K562 (cell line): Measurements from ENCODE around the gene SLC26A2. TPM values are rescaled to one million over a fixed set of nuclear protein-coding genes. Genes with fewer than 3 reads are reported as not detected.

Experiments
- ATAC-seq: fragments of 200-7000 bp; cut with Tn5 transposase; 3 replicates; pipeline ENCODE4 v1.9.1; 2020; ENCODE audit warnings: moderate library complexity
- BruUV-seq: library from RNA; stranded (reverse); fragments of 400-500 nt; replicated peaks from 2 replicates; lab custom pipeline; 2021; lab: Mats Ljungman, UMichigan
- CTCF ChIA-PET: fragments of 300-600 bp; formaldehyde crosslinking; extraction: SDS; loops from one replicate; lab custom pipeline; 2021; ENCODE audit warnings: low intra/inter-chr PET ratio; lab: Yijun Ruan, JAX
- POLR2A ChIA-PET: fragments of 300-600, 350-650 bp; sonication (Branson Sonifier 250); formaldehyde crosslinking; extraction: SDS; loops from one replicate; lab custom pipeline; 2021; ENCODE audit warnings: antibody characterized with exemption, inconsistent platforms; lab: Yijun Ruan, JAX
- DNase-seq, 4 experiments: peaks; one replicate each; pipeline versions ENCODE4 v3.0.0 to v3.0.0-alpha.2; 2011 to 2018; ENCODE audit warnings: low spot score in 3 of 4, mixed read lengths in 3 of 4; ENCODE audit errors: extremely low read depth in 1 of 4
- FAIRE-seq: peaks from 2 replicates; lab custom pipeline; 2011; peaks lifted over from hg19 to GRCh38; lab: Jason Lieb, UNC
- H2AFZ ChIP-seq: 2 replicates; pipeline ENCODE4 v1.6.0; 2011; ENCODE audit warnings: low read depth, low read length, control low read depth, inconsistent platforms
- H3K27ac ChIP-seq: fragments of 200-600 bp; 3 replicates; pipeline ENCODE4 v1.8.0; 2011; ENCODE audit warnings: low read depth, mild to moderate bottlenecking, control low read depth, inconsistent platforms, low read length, moderate library complexity, mixed read lengths; ENCODE audit errors: extremely low read depth
- H3K27me3 ChIP-seq, 2 experiments: fragments of 300-600 bp in 1 of 2; 2 replicates in 1 of 2; 3 replicates in 1 of 2; pipeline versions ENCODE4 v1.6.0 to v1.8.0; 2011; ENCODE audit warnings: inconsistent platforms in 2 of 2, low read length in 2 of 2, mild to moderate bottlenecking in 1 of 2, mixed read lengths in 1 of 2, moderate library complexity in 1 of 2; ENCODE audit not compliant: control insufficient read depth in 2 of 2, insufficient read depth in 2 of 2
- H3K36me3 ChIP-seq: fragments of 300-600 bp; 3 replicates; pipeline ENCODE4 v1.8.0; 2011; ENCODE audit warnings: mild to moderate bottlenecking, low read length, inconsistent platforms; ENCODE audit not compliant: control insufficient read depth, insufficient read depth
- H3K4me1 ChIP-seq, 2 experiments: fragments of 200-600 bp in 1 of 2; replicated peaks in 1 of 2; 2 replicates in 1 of 2; 3 replicates in 1 of 2; pipeline versions ENCODE4 v1.5.1 to v1.8.0; 2011; ENCODE audit warnings: inconsistent platforms in 2 of 2, low read length in 2 of 2, mild to moderate bottlenecking in 1 of 2, mixed read lengths in 1 of 2, moderate library complexity in 1 of 2; ENCODE audit not compliant: control insufficient read depth in 2 of 2, insufficient read depth in 2 of 2
- H3K4me2 ChIP-seq: 2 replicates; pipeline ENCODE4 v1.6.1; 2011; ENCODE audit warnings: low read length, control low read depth, inconsistent platforms, mixed read lengths; ENCODE audit not compliant: insufficient read depth
- H3K4me3 ChIP-seq: fragments of 200-600 bp; sonication (generic), shearing (Covaris generic); 2 replicates; pipeline ENCODE4 v1.5.1; 2016; ENCODE audit warnings: control low read depth, inconsistent platforms
- H3K79me2 ChIP-seq: fragments of 200-600 bp; 3 replicates; pipeline ENCODE4 v1.8.0; 2011; ENCODE audit warnings: low read length, inconsistent platforms; ENCODE audit not compliant: control insufficient read depth, insufficient read depth
- H3K9ac ChIP-seq, 2 experiments: 2 replicates each; pipeline versions ENCODE4 v1.6.0 to v1.6.1; 2011; ENCODE audit warnings: low read depth in 2 of 2, low read length in 2 of 2, control low read depth in 1 of 2, inconsistent platforms in 1 of 2, mild to moderate bottlenecking in 1 of 2, mixed read lengths in 1 of 2; ENCODE audit not compliant: insufficient read depth in 1 of 2
- H3K9me1 ChIP-seq: one replicate; pipeline ENCODE4 v1.6.0; 2011; ENCODE audit warnings: inconsistent platforms, mild to moderate bottlenecking, low read length, moderate library complexity; ENCODE audit not compliant: control insufficient read depth, insufficient read depth
- H3K9me3 ChIP-seq: replicated peaks from 2 replicates; pipeline ENCODE4 v1.5.1; 2011; ENCODE audit warnings: low read depth, low read length, inconsistent platforms; ENCODE audit not compliant: control insufficient read depth, insufficient read depth
- H4K20me1 ChIP-seq: replicated peaks from 2 replicates; pipeline ENCODE4 v1.6.1; 2011; ENCODE audit warnings: low read length, inconsistent platforms, mixed read lengths; ENCODE audit not compliant: control insufficient read depth, insufficient read depth
- C11orf30 ChIP-seq: fragments of 450-650 bp; IDR thresholded peaks from 2 replicates; pipeline ENCODE4 v1.6.1; 2016; ENCODE audit warnings: low read depth, mild to moderate bottlenecking
- CHAMP1 ChIP-seq: fragments of 450-650 bp; IDR thresholded peaks from 2 replicates; pipeline ENCODE4 v1.6.1; 2016; ENCODE audit warnings: mild to moderate bottlenecking
- CREM ChIP-seq: IDR thresholded peaks from 2 replicates; pipeline ENCODE4 v1.6.1; 2014; ENCODE audit warnings: antibody characterized with exemption, low read depth
- MTA1 ChIP-seq: fragments of 450-650 bp; IDR thresholded peaks from 2 replicates; pipeline ENCODE4 v1.6.1; 2017; ENCODE audit warnings: borderline replicate concordance
- YBX1 ChIP-seq: fragments of 450-650 bp; IDR thresholded peaks from 2 replicates; pipeline ENCODE4 v1.7.1; 2016; ENCODE audit warnings: mild to moderate bottlenecking
- ZNF316 ChIP-seq: fragments of 450-650 bp; IDR thresholded peaks from 2 replicates; pipeline ENCODE4 v1.6.1; 2016
- WGBS: fragments of 100-300 bp; shearing (Covaris generic); methylation state at CpG from one replicate; pipeline ENCODE4 v1.1.6; 2016; ENCODE audit warnings: low coverage, mixed read lengths; ENCODE audit not compliant: insufficient coverage; ENCODE audit errors: missing lambda C conversion rate; 5-methylcytosine and 5-hydroxymethylcytosine counted together
- in situ Hi-C: fragments of 300-500 bp; cut with MboI; formaldehyde crosslinking; loops from 4 replicates; pipeline ENCODE4 v1.15.0; 2018; ENCODE audit warnings: inconsistent platforms, mixed read lengths
- intact Hi-C: fragments of 100-400 bp; cut with micrococcal nuclease; formaldehyde crosslinking; loops from 2 replicates; pipeline ENCODE4 v1.14.2; 2022
- polyA plus RNA-seq, 8 experiments: library from polyadenylated mRNA; depleted of rRNA in 4 of 8; stranded (reverse) in 5 of 8; unstranded in 3 of 8; fragments of >200 nt; fragmentation: Nextera tagmentation in 2 of 8; fragmentation: Illumina TruSeq in 1 of 8; extraction: Ambion mirVana in 2 of 8; extraction: Trizol in 1 of 8; gene quantifications; 2 replicates each; pipeline versions ENCODE4 v1.2.1 to v1.2.3, GENCODE V29; 2011 to 2014; ENCODE audit warnings: inconsistent platforms in 1 of 8, missing spikeins in 1 of 8
- total RNA-seq, 7 experiments: library from RNA; depleted of rRNA in 6 of 7; stranded (reverse); fragments of >200 nt in 6 of 7; fragmentation: Illumina TruSeq in 2 of 7; extraction: Trizol in 2 of 7; gene quantifications; 2 replicates each; pipeline versions ENCODE4 v1.2.1 to v1.2.3, GENCODE V29; 2011 to 2021; ENCODE audit warnings: low replicate concordance in 1 of 7

Gene SLC26A2
- total and polyA plus RNA-seq, 9 of the 15 experiments (the other 6 are each of a cell fraction or from before 2014, with no cell fraction given) = 1.1 to 6.3 (median 3.6) TPM

GRCh38 chr5:150034662-150035061 lies 74.1 kb downstream of the SLC26A2 start (continued):
- TF ChIP-seq CHAMP1 = no peak

- Histone ChIP-seq H3K27ac (no peak overlapping the region), H3K9ac (no peak overlapping the region)
- WGBS = 67% methylated on average over 7 of the region's 7 CpGs
Observed at GRCh38 chr5:150035139-150035895, 74.8 kb downstream of the SLC26A2 start.

More at GRCh38 chr5:150035139-150035895, 74.8 kb downstream of the SLC26A2 start:
- peak; percentile 11 for FAIRE-seq
- no peaks in the 10 kb centered on the region for H3K9me3 ChIP-seq
- TF ChIP-seq MTA1 (no peak), ZNF316 (peak; percentile 18; the same call in 1 of the 2 replicates), CREM (no peak), YBX1 (no peak), C11orf30 (peak; percentile 29; the same call in 1 of the 2 replicates)
- TF ChIP-seq, all 486 proteins: peak for 2
- DNase-seq = no peak
- Histone ChIP-seq H3K27me3 (no peaks in the 10 kb centered on the region), H3K4me2 (no peak overlapping the region), H3K4me1 (no peaks in the 10 kb centered on the region), H3K9me1 (no peaks in the 10 kb centered on the region), H2AFZ (no peak overlapping the region), H4K20me1 (no peaks in the 10 kb centered on the region), H3K79me2 (no peaks in the 10 kb centered on the region), H3K4me3 (no peak overlapping the region), H3K36me3 (peaks cover 98% of the 10 kb centered on the region)
- no peak for ATAC-seq
- intact Hi-C loops (no loop called here), in situ Hi-C loops (no loop called here)
- CTCF ChIA-PET = no interaction called here
- BruUV-seq = no TSS peak
- POLR2A ChIA-PET = interaction anchor here (0.6 to 2.3 kb wide), 4 partner anchors 9 to 1739 kb away, joined by 3 to 11 read pairs (median 3); no protein-coding TSS in a partner anchor
